ENCODE results near the gene RASSF6. TPM values are rescaled to one million over a fixed set of nuclear protein-coding genes. Genes with fewer than 3 reads are reported as not detected.
"Not testable (repeated sequence)": the region's sequence is repeated elsewhere in the genome, so short reads cannot be mapped to it uniquely, and the experiment has no call there.

The RASSF6 gene
- total and polyA plus RNA-seq, 3 donors from 2014 or later: 0.06 to 0.17 (median 0.08) TPM

DNA sequence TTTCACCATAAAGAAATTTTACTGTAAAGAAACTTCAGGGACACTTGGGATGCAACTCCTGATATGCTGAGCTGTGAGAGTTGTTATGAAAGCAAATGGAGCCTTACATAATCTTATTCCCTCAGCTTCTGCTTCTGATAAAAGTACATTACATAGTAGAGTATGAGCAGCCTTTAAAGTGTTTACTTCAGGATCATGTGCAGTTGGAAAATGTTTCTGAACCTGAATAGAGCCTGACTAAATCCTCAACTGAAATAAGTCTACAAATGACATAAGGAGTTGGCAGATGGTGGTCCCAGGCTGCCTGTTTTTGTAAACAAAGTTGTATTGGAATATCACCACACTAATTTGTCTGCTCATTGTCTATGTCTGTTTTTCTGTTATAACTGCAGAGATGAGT lies 19.3 kb downstream of the RASSF6 start:
- Histone ChIP-seq H3K27me3 (no peaks in the 10 kb centered on the region), H3K4me3 (no peak overlapping the region), H3K36me3 (ENCODE audit: low read depth, missing control alignments) (no peaks in the 10 kb centered on the region), H3K27ac (no peak overlapping the region), H3K9me3 (no peaks in the 10 kb centered on the region), H3K4me1 (no peaks in the 10 kb centered on the region)
- intact Hi-C loops (cut with DNase I; ENCODE audit: low total_unique reads): no loop called here
- DNase-seq: no peak
- TF ChIP-seq POLR2A (IDR thresholded peaks at IDR 0.05) (no peak), CTCF (IDR thresholded peaks at IDR 0.05) (no peak)

- WGBS, 2 donors: 40 to 47% methylated on average over 3 to 4 of the region's 4 CpGs
- Histone ChIP-seq H3K27me3 (no peaks in the 10 kb centered on the region), H3K4me3 (no peak overlapping the region), H3K36me3 (ENCODE audit: low read depth, missing control alignments) (no peaks in the 10 kb centered on the region), H3K4me1 (no peaks in the 10 kb centered on the region), H3K27ac (no peak overlapping the region), H3K9me3 (no peaks in the 10 kb centered on the region)
- TF ChIP-seq CTCF (IDR thresholded peaks at IDR 0.05) (no peak), POLR2A (IDR thresholded peaks at IDR 0.05) (no peak)
- intact Hi-C loops (cut with DNase I; ENCODE audit: low total_unique reads): no loop called here
- no peak for DNase-seq
Measured at GRCh38 chr4:73599182-73599581, 21.1 kb downstream of the RASSF6 start.

DNA sequence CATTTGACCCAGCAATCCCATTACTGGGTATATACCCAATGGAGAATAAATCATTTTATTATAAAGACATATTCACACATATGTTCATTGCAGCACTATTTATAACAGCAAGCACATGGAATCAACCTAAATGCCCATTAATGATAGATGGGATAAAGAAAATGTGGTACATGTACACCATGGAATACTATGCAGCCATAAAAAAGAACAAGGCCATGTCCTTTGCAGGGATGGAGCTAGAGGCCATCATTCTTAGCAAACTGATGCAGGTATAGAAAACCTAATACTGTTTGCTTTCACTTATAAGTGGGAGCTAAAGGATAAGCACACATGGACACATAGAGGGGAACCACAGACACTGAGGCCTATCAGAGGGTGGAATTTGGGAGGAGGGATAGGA lies 22.6 kb downstream of the RASSF6 start:
- intact Hi-C loops (cut with DNase I; ENCODE audit: low total_unique reads): no loop called here

GRCh38 chr4:73597183-73597582 lies 23.1 kb downstream of the RASSF6 start:
- H3K36me3 ChIP-seq (ENCODE audit: low read depth, missing control alignments); H3K9me3 ChIP-seq; intact Hi-C loops (cut with DNase I; ENCODE audit: low total_unique reads); H3K27me3 ChIP-seq; H3K27ac ChIP-seq; DNase-seq; H3K4me3 ChIP-seq; H3K4me1 ChIP-seq: not testable (repeated sequence)

More for the DNA sequence above, 22.6 kb downstream of the RASSF6 start:
- Histone ChIP-seq H3K4me1 (no peaks in the 10 kb centered on the region), H3K27ac (no peak overlapping the region), H3K27me3 (no peaks in the 10 kb centered on the region), H3K9me3 (no peaks in the 10 kb centered on the region), H3K36me3 (ENCODE audit: low read depth, missing control alignments) (no peaks in the 10 kb centered on the region), H3K4me3 (no peak overlapping the region)
- no peak for TF ChIP-seq POLR2A (IDR thresholded peaks at IDR 0.05)
- TF ChIP-seq CTCF (IDR thresholded peaks at IDR 0.05): no peak
- DNase-seq: no peak

DNA sequence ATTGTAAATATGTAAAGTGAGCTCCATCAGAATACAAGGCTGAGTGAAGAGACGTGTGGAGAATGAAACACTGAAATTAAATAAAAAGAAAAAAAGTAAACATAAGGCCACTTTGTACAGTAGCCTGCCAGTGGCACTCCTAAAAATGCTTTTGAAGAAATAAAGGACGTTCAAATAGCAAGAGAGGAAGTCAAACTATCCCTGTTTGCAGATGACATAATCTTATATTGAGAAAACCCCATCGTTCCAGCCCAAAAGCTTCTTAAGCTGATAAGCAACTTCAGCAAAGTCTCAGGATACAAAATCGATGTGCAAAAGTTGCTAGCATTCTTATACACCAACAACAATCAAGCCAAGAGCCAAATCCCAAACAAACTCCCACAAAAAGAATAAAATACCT lies 24.2 kb downstream of the RASSF6 start:
- no peaks in the 10 kb centered on the region for H3K36me3 ChIP-seq (ENCODE audit: low read depth, missing control alignments)
- TF ChIP-seq CTCF (IDR thresholded peaks at IDR 0.05) (no peak), POLR2A (IDR thresholded peaks at IDR 0.05) (no peak)
- H3K4me3 ChIP-seq: no peak overlapping the region
- no peak for DNase-seq
- no peaks in the 10 kb centered on the region for H3K9me3 ChIP-seq
- H3K27ac ChIP-seq: no peak overlapping the region
- H3K27me3 ChIP-seq: no peaks in the 10 kb centered on the region
- intact Hi-C loops (cut with DNase I; ENCODE audit: low total_unique reads): no loop called here
- H3K4me1 ChIP-seq: no peaks in the 10 kb centered on the region
- 47 to 54% methylated on average over 4 of the region's 4 CpGs for WGBS, 2 donors
